A549 (cell line): ENCODE measurements around the gene RABGAP1L. TPM values are rescaled to one million over a fixed set of nuclear protein-coding genes. Genes with fewer than 3 reads are reported as not detected.

Experiments used
- ATAC-seq, 2 experiments: fragments of 200-7000 bp in 1 of 2; fragments of >200 bp in 1 of 2; cut with Nextera tagmentation in 1 of 2; cut with Tn5 transposase in 1 of 2; 3 replicates each; pipeline versions ENCODE4 v1.8.0 to v1.9.1; 2018 to 2020; ENCODE audit warnings: mild to moderate bottlenecking in 1 of 2, moderate library complexity in 1 of 2
- CTCF ChIA-PET: fragments of 300-600 bp; sonication (Branson Sonifier 250); formaldehyde crosslinking; extraction: SDS; loops from one replicate; lab custom pipeline; 2021; ENCODE audit warnings: antibody characterized with exemption, inconsistent platforms; lab: Yijun Ruan, JAX
- POLR2A ChIA-PET: fragments of 350-600 bp; formaldehyde crosslinking; extraction: SDS; loops from one replicate; lab custom pipeline; 2021; ENCODE audit warnings: antibody characterized with exemption, inconsistent platforms; lab: Yijun Ruan, JAX
- DNase-seq, 2 experiments: peaks; one replicate each; pipeline versions ENCODE4 v3.0.0 to v3.0.0-alpha.2; 2011 to 2016; ENCODE audit warnings: low read depth in 1 of 2, low spot score in 1 of 2
- FAIRE-seq: peaks from 2 replicates; lab custom pipeline; 2011; peaks lifted over from hg19 to GRCh38; lab: Jason Lieb, UNC
- H3K27ac ChIP-seq, 2 experiments: fragments of >200 bp; sonication (Bioruptor Twin); formaldehyde crosslinking; 3 replicates each; pipeline ENCODE4 v1.5.1; 2016 to 2017
- H3K4me1 ChIP-seq: fragments of >200 bp; sonication (Bioruptor Twin); formaldehyde crosslinking; 3 replicates; pipeline ENCODE4 v1.6.1; 2016
- H3K4me2 ChIP-seq: fragments of >200 bp; sonication (Bioruptor Twin); formaldehyde crosslinking; 3 replicates; pipeline ENCODE4 v1.6.1; 2016
- H3K4me3 ChIP-seq: fragments of >200 bp; sonication (Bioruptor Twin); formaldehyde crosslinking; 3 replicates; pipeline ENCODE4 v1.5.1; 2016
- H3K9me3 ChIP-seq: fragments of >200 bp; sonication (Bioruptor Twin); formaldehyde crosslinking; 3 replicates; pipeline ENCODE4 v1.6.1; 2016
- EHMT2 ChIP-seq: fragments of 200-600 bp; sonication (generic); IDR thresholded peaks from 2 replicates; pipeline ENCODE4 v1.6.1; 2016; ENCODE audit warnings: antibody characterized with exemption, low read depth, mild to moderate bottlenecking, moderate library complexity
- FOSB ChIP-seq: fragments of 250-450 bp; sonication (Bioruptor Pico); IDR thresholded peaks from 2 replicates; pipeline ENCODE4 v1.5.0; 2020; ENCODE audit warnings: mild to moderate bottlenecking, moderate library complexity
- HMGXB4 ChIP-seq: fragments of 250-450 bp; sonication (Bioruptor Pico); IDR thresholded peaks from 2 replicates; pipeline ENCODE4 v1.5.0; 2021; ENCODE audit warnings: mild to moderate bottlenecking, moderate library complexity, borderline replicate concordance
- HOXB5 ChIP-seq: fragments of 250-450 bp; sonication (Bioruptor Pico); IDR thresholded peaks from 2 replicates; pipeline ENCODE4 v1.5.0; 2020; ENCODE audit warnings: mild to moderate bottlenecking, moderate library complexity
- JUNB ChIP-seq: fragments of >200 bp; sonication (Bioruptor Twin); formaldehyde crosslinking; IDR thresholded peaks from 2 replicates; pipeline ENCODE4 v1.6.1; 2016
- MAX ChIP-seq: IDR thresholded peaks from 2 replicates; pipeline ENCODE4 v1.6.1; 2012
- MAZ ChIP-seq: fragments of 150-350 bp; IDR thresholded peaks from 2 replicates; pipeline ENCODE4 v1.6.1; 2014; ENCODE audit warnings: antibody characterized with exemption, low read depth, low read length, borderline replicate concordance
- PHF8 ChIP-seq: fragments of 200-600 bp; sonication (generic); IDR thresholded peaks from 2 replicates; pipeline ENCODE4 v1.6.1; 2016; ENCODE audit warnings: low read depth, mild to moderate bottlenecking, antibody characterized with exemption, moderate library complexity, borderline replicate concordance
- POLR2A ChIP-seq: IDR thresholded peaks from 2 replicates; pipeline ENCODE4 v1.6.1; 2012; ENCODE audit warnings: mild to moderate bottlenecking, low read length
- POLR2AphosphoS2 ChIP-seq: conservative IDR thresholded peaks from 2 replicates; pipeline ENCODE4 v1.6.1; 2012; ENCODE audit warnings: low read length, improper control_type of control experiment, inconsistent platforms
- RARB ChIP-seq: fragments of 250-450 bp; sonication (Bioruptor Pico); IDR thresholded peaks from 2 replicates; pipeline ENCODE4 v1.8.0; 2021; ENCODE audit warnings: mild to moderate bottlenecking, moderate library complexity
- RNF2 ChIP-seq: fragments of 200-600 bp; sonication (generic); IDR thresholded peaks from 2 replicates; pipeline ENCODE4 v1.6.1; 2016; ENCODE audit warnings: low read depth, mild to moderate bottlenecking, antibody characterized with exemption, moderate library complexity, borderline replicate concordance
- SMC3 ChIP-seq: fragments of >200 bp; sonication (Bioruptor Twin); formaldehyde crosslinking; IDR thresholded peaks from 3 replicates; pipeline ENCODE4 v1.6.1; 2018; ENCODE audit warnings: inconsistent platforms
- SREBF2 ChIP-seq: fragments of 450-650 bp; IDR thresholded peaks from 2 replicates; pipeline ENCODE4 v1.6.1; 2014; ENCODE audit warnings: mild to moderate bottlenecking, moderate library complexity
- ZFP36 ChIP-seq: fragments of 450-650 bp; IDR thresholded peaks from 2 replicates; pipeline ENCODE4 v1.6.1; 2014; ENCODE audit warnings: borderline replicate concordance; ENCODE audit not compliant: partially characterized antibody
- WGBS: methylation state at CpG from one replicate; pipeline ENCODE4 v1.1.6; 2017; ENCODE audit errors: missing lambda C conversion rate; 5-methylcytosine and 5-hydroxymethylcytosine counted together
- polyA plus RNA-seq, 4 experiments: library from polyadenylated mRNA; depleted of rRNA in 3 of 4; stranded (reverse); fragments of >200 nt; fragmentation: RNase III in 1 of 4; extraction: RNeasy Plus Mini Kit Qiagen cat#74134 plus additional on column Dnase treatment in 1 of 4; gene quantifications; 2 replicates in 3 of 4; 3 replicates in 1 of 4; pipeline ENCODE4 v1.2.3, GENCODE V29; 2011 to 2017
- TF ChIP-seq, protein P1 (sequence below): IDR thresholded peaks from 2 replicates; pipeline ENCODE4 v1.6.1; 2012
- TF ChIP-seq, protein P2 (sequence below): fragments of 200-600 bp; sonication (generic); IDR thresholded peaks from 2 replicates; pipeline ENCODE4 v1.6.1; 2016; ENCODE audit warnings: antibody characterized with exemption, mild to moderate bottlenecking, moderate library complexity
- TF ChIP-seq, protein P3 (sequence below): fragments of 250-450 bp; sonication (Bioruptor Pico); IDR thresholded peaks from 2 replicates; pipeline ENCODE4 v1.5.0; 2020; ENCODE audit warnings: low read depth, mild to moderate bottlenecking, moderate library complexity
- TF ChIP-seq, protein P4 (sequence below): fragments of 150-350 bp; IDR thresholded peaks from 2 replicates; pipeline ENCODE4 v1.6.1; 2014; ENCODE audit warnings: low read depth, mild to moderate bottlenecking, low read length

RABGAP1L gene
- polyA plus RNA-seq, 2 of the 4 experiments (the other 2 are of a cell fraction): 8.2 to 18.6 TPM

GRCh38 chr1:174764191-174764590 is 604.9 kb downstream of the RABGAP1L start (continued):
- TF ChIP-seq HMGXB4: no peak
- no peak for TF ChIP-seq FOSB (CRISPR knock-in tag)
- no peak for TF ChIP-seq PHF8
- TF ChIP-seq MAZ: no peak
- TF ChIP-seq, all 56 proteins: peak for 0

- DNase-seq (no peak), ATAC-seq (no peak), FAIRE-seq (no peak)
- Histone ChIP-seq H3K4me1 (no peaks in the 10 kb centered on the region), H3K4me3 (no peak overlapping the region), H3K4me2 (no peak overlapping the region), H3K27ac (no peak overlapping the region)
- POLR2A ChIA-PET: no interaction called here
- WGBS: 90% methylated on average over 2 of the region's 2 CpGs
- no peak for TF ChIP-seq MAX
- TF ChIP-seq, protein P1, sequence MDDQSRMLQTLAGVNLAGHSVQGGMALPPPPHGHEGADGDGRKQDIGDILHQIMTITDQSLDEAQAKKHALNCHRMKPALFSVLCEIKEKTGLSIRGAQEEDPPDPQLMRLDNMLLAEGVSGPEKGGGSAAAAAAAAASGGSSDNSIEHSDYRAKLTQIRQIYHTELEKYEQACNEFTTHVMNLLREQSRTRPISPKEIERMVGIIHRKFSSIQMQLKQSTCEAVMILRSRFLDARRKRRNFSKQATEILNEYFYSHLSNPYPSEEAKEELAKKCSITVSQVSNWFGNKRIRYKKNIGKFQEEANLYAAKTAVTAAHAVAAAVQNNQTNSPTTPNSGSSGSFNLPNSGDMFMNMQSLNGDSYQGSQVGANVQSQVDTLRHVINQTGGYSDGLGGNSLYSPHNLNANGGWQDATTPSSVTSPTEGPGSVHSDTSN: no peak
- TF ChIP-seq SMC3: no peak
- no peak for TF ChIP-seq RNF2
- no peak for TF ChIP-seq JUNB
- TF ChIP-seq, protein P2, sequence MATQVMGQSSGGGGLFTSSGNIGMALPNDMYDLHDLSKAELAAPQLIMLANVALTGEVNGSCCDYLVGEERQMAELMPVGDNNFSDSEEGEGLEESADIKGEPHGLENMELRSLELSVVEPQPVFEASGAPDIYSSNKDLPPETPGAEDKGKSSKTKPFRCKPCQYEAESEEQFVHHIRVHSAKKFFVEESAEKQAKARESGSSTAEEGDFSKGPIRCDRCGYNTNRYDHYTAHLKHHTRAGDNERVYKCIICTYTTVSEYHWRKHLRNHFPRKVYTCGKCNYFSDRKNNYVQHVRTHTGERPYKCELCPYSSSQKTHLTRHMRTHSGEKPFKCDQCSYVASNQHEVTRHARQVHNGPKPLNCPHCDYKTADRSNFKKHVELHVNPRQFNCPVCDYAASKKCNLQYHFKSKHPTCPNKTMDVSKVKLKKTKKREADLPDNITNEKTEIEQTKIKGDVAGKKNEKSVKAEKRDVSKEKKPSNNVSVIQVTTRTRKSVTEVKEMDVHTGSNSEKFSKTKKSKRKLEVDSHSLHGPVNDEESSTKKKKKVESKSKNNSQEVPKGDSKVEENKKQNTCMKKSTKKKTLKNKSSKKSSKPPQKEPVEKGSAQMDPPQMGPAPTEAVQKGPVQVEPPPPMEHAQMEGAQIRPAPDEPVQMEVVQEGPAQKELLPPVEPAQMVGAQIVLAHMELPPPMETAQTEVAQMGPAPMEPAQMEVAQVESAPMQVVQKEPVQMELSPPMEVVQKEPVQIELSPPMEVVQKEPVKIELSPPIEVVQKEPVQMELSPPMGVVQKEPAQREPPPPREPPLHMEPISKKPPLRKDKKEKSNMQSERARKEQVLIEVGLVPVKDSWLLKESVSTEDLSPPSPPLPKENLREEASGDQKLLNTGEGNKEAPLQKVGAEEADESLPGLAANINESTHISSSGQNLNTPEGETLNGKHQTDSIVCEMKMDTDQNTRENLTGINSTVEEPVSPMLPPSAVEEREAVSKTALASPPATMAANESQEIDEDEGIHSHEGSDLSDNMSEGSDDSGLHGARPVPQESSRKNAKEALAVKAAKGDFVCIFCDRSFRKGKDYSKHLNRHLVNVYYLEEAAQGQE: no peak
- TF ChIP-seq POLR2A: no peak
- TF ChIP-seq, all 56 proteins: peak for 0
- CTCF ChIA-PET: interaction anchor here (1.9 to 2.2 kb wide), 2 partner anchors 232 to 358 kb away, joined by 4 to 6 read pairs; no protein-coding TSS in a partner anchor
- H3K9me3 ChIP-seq: no peaks in the 10 kb centered on the region
These were observed 607.4 kb downstream of the RABGAP1L start for GRCh38 chr1:174766727-174767126.

- Histone ChIP-seq H3K4me3 (no peak overlapping the region), H3K4me2 (no peak overlapping the region), H3K27ac (no peak overlapping the region), H3K9me3 (no peaks in the 10 kb centered on the region), H3K4me1 (no peaks in the 10 kb centered on the region)
- POLR2A ChIA-PET: no interaction called here
- CTCF ChIA-PET: interaction anchor here (0.5 to 2.2 kb wide), 3 partner anchors 10 to 357 kb away, joined by 4 to 6 read pairs (median 4); no protein-coding TSS in a partner anchor
- ATAC-seq (no peak), DNase-seq (no peak), FAIRE-seq (no peak)
- TF ChIP-seq, protein P3, sequence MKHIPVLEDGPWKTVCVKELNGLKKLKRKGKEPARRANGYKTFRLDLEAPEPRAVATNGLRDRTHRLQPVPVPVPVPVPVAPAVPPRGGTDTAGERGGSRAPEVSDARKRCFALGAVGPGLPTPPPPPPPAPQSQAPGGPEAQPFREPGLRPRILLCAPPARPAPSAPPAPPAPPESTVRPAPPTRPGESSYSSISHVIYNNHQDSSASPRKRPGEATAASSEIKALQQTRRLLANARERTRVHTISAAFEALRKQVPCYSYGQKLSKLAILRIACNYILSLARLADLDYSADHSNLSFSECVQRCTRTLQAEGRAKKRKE: no peak
- TF ChIP-seq EHMT2: no peak
- TF ChIP-seq, protein P4, sequence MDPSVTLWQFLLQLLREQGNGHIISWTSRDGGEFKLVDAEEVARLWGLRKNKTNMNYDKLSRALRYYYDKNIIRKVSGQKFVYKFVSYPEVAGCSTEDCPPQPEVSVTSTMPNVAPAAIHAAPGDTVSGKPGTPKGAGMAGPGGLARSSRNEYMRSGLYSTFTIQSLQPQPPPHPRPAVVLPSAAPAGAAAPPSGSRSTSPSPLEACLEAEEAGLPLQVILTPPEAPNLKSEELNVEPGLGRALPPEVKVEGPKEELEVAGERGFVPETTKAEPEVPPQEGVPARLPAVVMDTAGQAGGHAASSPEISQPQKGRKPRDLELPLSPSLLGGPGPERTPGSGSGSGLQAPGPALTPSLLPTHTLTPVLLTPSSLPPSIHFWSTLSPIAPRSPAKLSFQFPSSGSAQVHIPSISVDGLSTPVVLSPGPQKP: no peak
- TF ChIP-seq SREBF2: no peak
- TF ChIP-seq RARB (CRISPR knock-in tag): no peak
- TF ChIP-seq ZFP36: no peak
- no peak for TF ChIP-seq POLR2AphosphoS2
- no peak for TF ChIP-seq HOXB5 (CRISPR knock-in tag)
- 3% methylated on average over 2 of the region's 2 CpGs for WGBS
These were observed 609.2 kb downstream of the RABGAP1L start for GRCh38 chr1:174768516-174768915.
